ENCODE results near the gene RAPGEF1. TPM values are rescaled to one million over a fixed set of nuclear protein-coding genes. Genes with fewer than 3 reads are reported as not detected.

Gene RAPGEF1
- total RNA-seq, 1 donor from 2014 or later = 76.8 TPM

- Mint-ChIP-seq H3K27me3 (ENCODE audit: low read depth, unreplicated experiment) (peaks cover 2% of the 10 kb centered on the region), H3K36me3 (ENCODE audit: low read depth, unreplicated experiment) (peaks cover 6% of the 10 kb centered on the region)
- H3K9me3 ChIP-seq (ENCODE audit: insufficient read depth, low read depth, low read length) = no peaks in the 10 kb centered on the region
Observed at GRCh38 chr9:131530920-131531832, 208.7 kb downstream of the RAPGEF1 start, which contains the start of gene UCK1. TSS of gene UCK1 (minus strand) at chr9:131531263. CDS start at chr9:131531174, 89 bp downstream.

GRCh38 chr9:131530546-131530919, 209.3 kb downstream of the RAPGEF1 start:
- Mint-ChIP-seq H3K27me3 (ENCODE audit: low read depth, unreplicated experiment) (peaks cover 2% of the 10 kb centered on the region), H3K4me3 (ENCODE audit: unreplicated experiment) (peak overlapping the region; percentile 85), H3K9me3 (ENCODE audit: unreplicated experiment) (no peaks in the 10 kb centered on the region), H3K36me3 (ENCODE audit: low read depth, unreplicated experiment) (peaks cover 6% of the 10 kb centered on the region), H3K4me1 (ENCODE audit: low read depth, unreplicated experiment) (peaks cover 3% of the 10 kb centered on the region), H3K27ac (ENCODE audit: unreplicated experiment) (no peak overlapping the region)
- FAIRE-seq = no peak
- H3K4me3 ChIP-seq (ENCODE audit: insufficient read depth, low read depth, low read length) = peak overlapping the region; percentile 72
- peak overlapping the region; percentile 98 for H3K4me2 ChIP-seq (ENCODE audit: low read length)
- no peaks in the 10 kb centered on the region for H3K27me3 ChIP-seq (ENCODE audit: insufficient read depth, low read length)
- peaks cover 15% of the 10 kb centered on the region for H3K4me1 ChIP-seq (ENCODE audit: insufficient read depth, low read length)
- H2AFZ ChIP-seq (ENCODE audit: low read depth, low read length) = peak overlapping the region; percentile 75
- H3K79me2 ChIP-seq (ENCODE audit: insufficient read depth, low read length) = peaks cover 16% of the 10 kb centered on the region
- H3K27ac ChIP-seq (ENCODE audit: low read depth, low read length) = no peak overlapping the region
- no peaks in the 10 kb centered on the region for H3K9me3 ChIP-seq (ENCODE audit: insufficient read depth, low read depth, low read length)
- peaks cover 4% of the 10 kb centered on the region for H3K36me3 ChIP-seq (ENCODE audit: insufficient read depth, low read length)
- TF ChIP-seq EZH2 (IDR thresholded peaks at IDR 0.05; ENCODE audit: insufficient read depth, low read length) (no peak), CTCF (IDR thresholded peaks at IDR 0.05; ENCODE audit: insufficient read depth, low read depth, low read length) (no peak)
- no peak for DNase-seq (ENCODE audit: low read depth)
- peak overlapping the region; percentile 89 for H3K9ac ChIP-seq (ENCODE audit: low read length)
- H4K20me1 ChIP-seq (ENCODE audit: insufficient read depth, low read length) = peaks cover 7% of the 10 kb centered on the region

More at GRCh38 chr9:131530920-131531832, 208.7 kb downstream of the RAPGEF1 start, which contains the start of gene UCK1:
- Histone ChIP-seq H3K27me3 (ENCODE audit: insufficient read depth, low read length) (no peaks in the 10 kb centered on the region), H3K27ac (ENCODE audit: low read depth, low read length) (peak within 1 kb of the TSS; percentile 42), H4K20me1 (ENCODE audit: insufficient read depth, low read length) (peaks cover 5% of the 10 kb centered on the region), H2AFZ (ENCODE audit: low read depth, low read length) (peak within 1 kb of the TSS; percentile 75), H3K4me3 (ENCODE audit: insufficient read depth, low read depth, low read length) (peak within 1 kb of the TSS; percentile 72), H3K9ac (ENCODE audit: low read length) (peak within 1 kb of the TSS; percentile 89), H3K4me1 (ENCODE audit: insufficient read depth, low read length) (peaks cover 15% of the 10 kb centered on the region), H3K79me2 (ENCODE audit: insufficient read depth, low read length) (peaks cover 16% of the 10 kb centered on the region), H3K4me2 (ENCODE audit: low read length) (peak within 1 kb of the TSS; percentile 98), H3K36me3 (ENCODE audit: insufficient read depth, low read length) (peaks cover 4% of the 10 kb centered on the region)
- Mint-ChIP-seq H3K4me3 (ENCODE audit: unreplicated experiment) (peak within 1 kb of the TSS; percentile 85), H3K4me1 (ENCODE audit: low read depth, unreplicated experiment) (peaks cover 3% of the 10 kb centered on the region), H3K9me3 (ENCODE audit: unreplicated experiment) (no peaks in the 10 kb centered on the region), H3K27ac (ENCODE audit: unreplicated experiment) (no peak within 1 kb of the TSS)
- peak; percentile 55 for DNase-seq (ENCODE audit: low read depth)
- FAIRE-seq = no peak
- TF ChIP-seq CTCF (IDR thresholded peaks at IDR 0.05; ENCODE audit: insufficient read depth, low read depth, low read length) (no peak), EZH2 (IDR thresholded peaks at IDR 0.05; ENCODE audit: insufficient read depth, low read length) (no peak)

Data from astrocyte (in vitro differentiated cells and primary cell).